GM19035 (cell line): Measurements from ENCODE around the gene UBE2H.
"Not testable (repeated sequence)": the region's sequence is repeated elsewhere in the genome, so short reads cannot be mapped to it uniquely, and the experiment has no call there.

Experiments used
- ATAC-seq: cut with Tn5 transposase; IDR thresholded peaks from one replicate; pipeline ENCODE4 v1.9.1; 2021; ENCODE audit not compliant: unreplicated experiment

The UBE2H gene

GRCh38 chr7:129875160-129875559 lies 77.6 kb downstream of the UBE2H start:
- ATAC-seq, result no peak

GRCh38 chr7:129874722-129875121 lies 78.0 kb downstream of the UBE2H start:
- no peak for ATAC-seq

GRCh38 chr7:129872054-129872453 lies 80.7 kb downstream of the UBE2H start:
- ATAC-seq, result no peak

- ATAC-seq, result no peak
Measured at GRCh38 chr7:129870668-129871067, 82.1 kb downstream of the UBE2H start.

GRCh38 chr7:129866251-129866650 lies 86.5 kb downstream of the UBE2H start:
- ATAC-seq, result no peak

DNA sequence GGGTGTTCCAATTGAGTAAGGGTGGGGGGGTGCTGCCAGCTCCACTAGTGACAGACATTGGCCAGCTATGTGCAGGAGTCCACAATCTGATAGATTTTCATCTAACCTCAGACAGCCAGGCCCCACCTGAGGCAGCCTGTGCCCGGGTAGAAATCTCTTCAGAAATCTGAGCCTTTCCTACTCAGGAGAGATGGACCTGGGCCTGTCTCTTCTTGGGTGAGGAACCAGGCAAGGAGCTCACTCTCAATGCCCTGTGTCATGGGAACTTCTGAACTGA lies 86.9 kb downstream of the UBE2H start:
- ATAC-seq, result no peak

DNA sequence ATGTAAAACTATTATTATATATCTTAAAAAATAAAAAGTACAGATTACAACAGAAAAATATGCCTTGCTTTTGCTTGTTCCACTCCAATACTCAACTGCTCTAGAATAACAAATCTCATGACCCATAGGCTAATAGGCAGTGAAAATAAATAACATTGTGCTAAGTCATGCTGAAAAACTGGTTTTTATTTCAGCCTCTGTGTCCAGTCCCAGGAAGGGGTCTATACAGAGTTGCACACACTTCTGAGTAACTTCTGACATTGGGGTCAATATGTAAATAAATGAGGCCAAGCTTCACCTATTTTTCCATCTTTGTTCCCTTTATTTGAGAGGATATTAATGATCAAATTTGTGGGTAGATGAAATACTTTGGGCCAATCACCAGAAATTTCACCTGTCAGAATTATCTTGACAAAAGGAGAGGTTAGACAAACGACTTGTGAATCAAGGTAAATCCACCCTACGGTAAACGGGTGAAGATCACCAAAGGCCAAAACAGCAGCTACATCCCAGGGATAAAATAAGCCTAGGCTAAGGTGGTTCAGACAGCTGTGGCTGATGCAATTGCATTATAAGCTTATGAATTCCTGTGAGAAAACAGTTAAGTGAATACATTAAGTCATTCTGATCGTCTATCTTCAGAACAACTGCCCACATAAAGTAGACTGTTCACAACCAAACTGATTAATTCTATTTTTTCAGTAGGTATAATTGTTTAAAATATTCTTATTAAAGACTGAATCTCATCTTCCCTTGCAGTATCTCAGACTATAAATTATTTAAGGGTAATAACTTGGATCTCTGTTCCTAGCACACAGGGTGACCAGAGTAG lies 87.5 kb downstream of the UBE2H start:
- ATAC-seq, result no peak

DNA sequence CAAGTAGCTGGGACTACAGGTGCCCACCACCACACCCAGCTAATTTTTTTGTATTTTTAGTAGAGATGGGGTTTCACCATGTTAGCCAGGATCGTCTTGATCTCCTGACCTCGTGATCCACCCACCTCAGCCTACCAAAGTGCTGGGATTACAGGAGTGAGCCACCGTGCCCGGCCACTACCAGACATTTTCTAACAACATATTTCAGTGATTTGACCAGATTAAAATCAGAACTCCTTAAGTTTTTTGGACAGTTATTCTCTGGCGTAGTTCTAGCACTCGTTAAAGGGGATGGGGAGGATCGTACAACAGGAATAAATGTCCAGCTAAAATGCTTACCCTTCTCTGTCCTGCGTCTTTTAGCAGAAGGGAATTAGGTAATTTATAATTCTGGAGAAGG lies 88.1 kb downstream of the UBE2H start:
- not testable (repeated sequence) for ATAC-seq

GRCh38 chr7:129864042-129864441 lies 88.7 kb downstream of the UBE2H start:
- ATAC-seq, result no peak

DNA sequence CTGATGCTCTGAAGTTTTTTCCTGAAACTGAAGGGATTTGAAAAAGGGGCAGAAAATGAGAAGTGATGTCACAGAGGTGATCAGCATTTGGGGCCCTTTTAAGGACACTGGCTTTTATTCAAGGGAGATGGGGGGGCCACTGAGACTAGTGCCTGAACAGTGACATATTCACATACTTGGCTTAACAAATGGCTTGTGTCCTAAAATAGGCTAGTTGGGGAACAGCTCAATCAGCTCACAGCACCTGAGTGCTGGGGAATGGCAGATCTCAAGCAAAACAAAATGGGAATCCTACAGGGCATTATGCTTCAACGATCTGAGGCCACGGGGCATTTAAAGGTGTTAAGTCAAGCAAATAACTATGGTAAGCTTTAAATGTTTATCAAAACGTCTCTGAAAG lies 90.1 kb downstream of the UBE2H start:
- ATAC-seq, result no peak

GRCh38 chr7:129860784-129861183 lies 92.0 kb downstream of the UBE2H start:
- not testable (repeated sequence) for ATAC-seq

DNA sequence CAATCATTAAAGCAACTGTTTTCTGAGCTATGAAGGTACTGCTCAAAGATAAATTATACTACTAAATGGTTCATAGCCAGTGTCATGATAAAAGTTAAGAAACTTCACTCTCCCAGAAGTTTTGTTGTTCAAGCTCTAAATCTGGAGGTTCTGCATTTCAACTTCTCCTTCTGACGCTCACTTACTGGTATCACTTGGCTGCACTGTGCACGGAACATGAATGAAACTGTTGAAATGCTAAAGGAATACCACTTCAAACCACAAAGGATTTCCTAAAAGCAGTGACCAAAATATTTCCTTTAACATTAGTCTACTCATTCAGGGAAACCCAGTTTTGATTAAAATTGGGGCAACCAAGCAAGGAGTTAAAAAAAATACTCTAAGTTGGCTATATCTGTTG lies 93.6 kb downstream of the UBE2H start:
- ATAC-seq, result no peak

- no peak for ATAC-seq
Measured at GRCh38 chr7:129858490-129858889, 94.3 kb downstream of the UBE2H start.

- ATAC-seq, result no peak
Measured at GRCh38 chr7:129857313-129857712, 95.4 kb downstream of the UBE2H start.

- ATAC-seq, result no peak
Measured at GRCh38 chr7:129855935-129856717, 96.6 kb downstream of the UBE2H start.

DNA sequence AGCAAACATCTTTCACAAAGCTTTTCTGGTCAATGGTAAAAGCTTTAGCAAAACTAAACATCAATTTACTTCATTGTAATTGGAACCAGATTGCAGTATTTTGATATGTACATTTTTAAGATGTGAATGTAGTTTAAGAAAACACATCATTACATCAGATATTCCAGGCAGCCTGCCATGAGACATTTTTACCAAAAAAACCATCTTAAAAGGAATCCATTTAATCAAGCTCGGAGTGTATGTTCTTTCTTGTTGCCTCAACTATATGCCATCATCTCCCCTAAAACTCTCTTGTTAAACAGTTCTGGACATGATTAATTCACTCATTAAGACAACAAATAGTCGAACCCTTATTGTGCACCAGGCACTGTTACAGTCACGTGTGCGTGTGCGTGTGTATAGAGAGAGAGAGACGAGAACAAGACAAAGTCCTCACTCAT lies 97.5 kb downstream of the UBE2H start:
- no peak for ATAC-seq

- ATAC-seq, result no peak
Measured at GRCh38 chr7:129854401-129854800, 98.4 kb downstream of the UBE2H start.

GRCh38 chr7:129853661-129854268 lies 99.0 kb downstream of the UBE2H start:
- no peak for ATAC-seq

- ATAC-seq, result no peak
Measured at GRCh38 chr7:129851809-129852208, 101.0 kb downstream of the UBE2H start.

DNA sequence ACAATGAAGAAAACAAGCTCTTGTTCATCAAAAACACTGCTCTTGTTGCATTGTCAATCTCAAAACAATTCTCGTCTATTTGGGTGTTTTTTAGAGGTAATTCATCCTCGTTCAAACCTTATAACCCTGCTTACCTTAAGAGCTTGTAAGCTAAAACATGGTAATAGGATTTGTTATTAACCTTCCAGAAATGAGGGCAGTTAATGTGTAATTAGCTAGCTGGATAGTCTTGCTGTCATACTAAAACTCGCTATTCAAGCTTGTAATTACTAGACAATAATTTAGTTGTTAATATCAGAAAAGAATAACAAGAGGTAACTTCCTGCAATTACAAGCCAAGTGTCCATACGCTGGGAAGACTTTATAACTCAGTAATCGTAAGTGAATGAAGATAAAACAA lies 101.6 kb downstream of the UBE2H start:
- no peak for ATAC-seq

- no peak for ATAC-seq
Measured at GRCh38 chr7:129848436-129848835, 104.3 kb downstream of the UBE2H start.

GRCh38 chr7:129845972-129846327 lies 106.8 kb downstream of the UBE2H start:
- ATAC-seq, result no peak
